Type B pancreatic cell (in vitro differentiated cells): ENCODE measurements around the gene NPNT. TPM values are rescaled to one million over a fixed set of nuclear protein-coding genes. Genes with fewer than 3 reads are reported as not detected.

Source experiments
- DNase-seq: peaks from one replicate; pipeline ENCODE4 v3.0.0; 2021; ENCODE audit warnings: mixed read lengths; ENCODE audit not compliant: unreplicated experiment; ENCODE audit errors: extremely low spot score
- H3K27ac Mint-ChIP-seq: 2 replicates; pipeline ENCODE4 v1.8.0; 2021; ENCODE audit warnings: mild to moderate bottlenecking, mixed read lengths
- H3K27me3 Mint-ChIP-seq: 2 replicates; pipeline ENCODE4 v1.8.0; 2021; ENCODE audit warnings: mixed read lengths
- H3K36me3 Mint-ChIP-seq: 2 replicates; pipeline ENCODE4 v1.8.0; 2021; ENCODE audit warnings: mixed read lengths
- H3K4me1 Mint-ChIP-seq: one replicate; pipeline ENCODE4 v1.8.0; 2021; ENCODE audit warnings: mixed read lengths; ENCODE audit not compliant: unreplicated experiment
- H3K4me3 Mint-ChIP-seq: 2 replicates; pipeline ENCODE4 v1.8.0; 2021; ENCODE audit warnings: mild to moderate bottlenecking, mixed read lengths
- H3K9me3 Mint-ChIP-seq: 2 replicates; pipeline ENCODE4 v1.8.0; 2021; ENCODE audit warnings: mixed read lengths
- total RNA-seq: library from RNA; stranded (reverse); gene quantifications from 2 replicates; pipeline ENCODE4 v1.2.1, GENCODE V29; 2021; ENCODE audit warnings: low replicate concordance
- TF ChIP-seq, protein P1 (sequence below): fragments of 200-600 bp; sonication (generic); conservative IDR thresholded peaks from 2 replicates; pipeline ENCODE4 v1.5.0; 2021; ENCODE audit warnings: antibody characterized with exemption, mild to moderate bottlenecking

The NPNT gene
- total RNA-seq, 1 donor from 2014 or later = 23.2 TPM

DNA sequence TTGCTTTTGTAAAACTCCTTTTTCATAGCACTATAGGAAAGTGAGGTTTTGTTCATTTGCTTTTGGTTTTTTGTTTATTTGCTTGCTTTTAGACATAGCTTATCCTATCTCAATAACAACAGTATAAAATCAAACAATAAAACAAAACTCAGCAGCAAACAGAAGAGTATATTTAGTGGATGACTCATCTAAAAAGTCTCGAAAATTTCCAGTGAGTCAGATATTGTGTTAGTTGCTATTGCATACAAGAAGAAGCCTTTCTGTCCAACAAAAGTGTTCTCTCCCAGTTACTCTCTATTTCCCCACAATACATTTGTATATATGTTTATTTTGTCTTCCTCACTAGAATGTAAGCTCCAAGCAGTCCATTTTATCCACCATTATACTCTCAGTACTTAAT is 36.0 kb upstream of the NPNT start:
- Mint-ChIP-seq H3K4me3 (no peak overlapping the region), H3K9me3 (peaks cover 20% of the 10 kb centered on the region), H3K4me1 (no peaks in the 10 kb centered on the region), H3K27ac (no peak overlapping the region), H3K27me3 (no peaks in the 10 kb centered on the region), H3K36me3 (peaks cover 6% of the 10 kb centered on the region)
- TF ChIP-seq, protein P1, sequence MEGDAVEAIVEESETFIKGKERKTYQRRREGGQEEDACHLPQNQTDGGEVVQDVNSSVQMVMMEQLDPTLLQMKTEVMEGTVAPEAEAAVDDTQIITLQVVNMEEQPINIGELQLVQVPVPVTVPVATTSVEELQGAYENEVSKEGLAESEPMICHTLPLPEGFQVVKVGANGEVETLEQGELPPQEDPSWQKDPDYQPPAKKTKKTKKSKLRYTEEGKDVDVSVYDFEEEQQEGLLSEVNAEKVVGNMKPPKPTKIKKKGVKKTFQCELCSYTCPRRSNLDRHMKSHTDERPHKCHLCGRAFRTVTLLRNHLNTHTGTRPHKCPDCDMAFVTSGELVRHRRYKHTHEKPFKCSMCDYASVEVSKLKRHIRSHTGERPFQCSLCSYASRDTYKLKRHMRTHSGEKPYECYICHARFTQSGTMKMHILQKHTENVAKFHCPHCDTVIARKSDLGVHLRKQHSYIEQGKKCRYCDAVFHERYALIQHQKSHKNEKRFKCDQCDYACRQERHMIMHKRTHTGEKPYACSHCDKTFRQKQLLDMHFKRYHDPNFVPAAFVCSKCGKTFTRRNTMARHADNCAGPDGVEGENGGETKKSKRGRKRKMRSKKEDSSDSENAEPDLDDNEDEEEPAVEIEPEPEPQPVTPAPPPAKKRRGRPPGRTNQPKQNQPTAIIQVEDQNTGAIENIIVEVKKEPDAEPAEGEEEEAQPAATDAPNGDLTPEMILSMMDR = no peak
- DNase-seq = no peak

DNA sequence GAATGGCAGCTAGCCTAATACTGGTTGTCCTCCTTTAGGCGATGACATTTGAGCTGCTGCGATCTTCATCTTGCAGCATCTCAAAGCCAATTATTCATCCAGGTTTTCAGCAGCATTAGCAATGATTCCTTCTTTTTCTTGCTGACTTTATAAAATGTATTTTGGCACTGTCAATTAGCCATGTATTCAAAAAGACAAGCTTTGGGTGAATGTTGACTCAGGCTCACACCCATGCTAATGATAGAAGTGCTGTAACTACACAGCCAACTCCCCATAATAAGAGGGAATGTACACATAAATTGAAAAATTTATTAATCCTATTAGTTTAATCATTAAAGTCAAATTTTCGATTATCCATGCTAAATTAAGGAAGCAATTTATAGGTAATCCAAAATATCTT is 24.3 kb upstream of the NPNT start:
- H3K4me3 Mint-ChIP-seq = no peak overlapping the region
- H3K9me3 Mint-ChIP-seq = no peaks in the 10 kb centered on the region
- TF ChIP-seq, protein P1 = no peak
- no peak overlapping the region for H3K27ac Mint-ChIP-seq
- no peaks in the 10 kb centered on the region for H3K36me3 Mint-ChIP-seq
- no peak for DNase-seq
- peaks cover 28% of the 10 kb centered on the region for H3K27me3 Mint-ChIP-seq
- H3K4me1 Mint-ChIP-seq = no peaks in the 10 kb centered on the region

DNA sequence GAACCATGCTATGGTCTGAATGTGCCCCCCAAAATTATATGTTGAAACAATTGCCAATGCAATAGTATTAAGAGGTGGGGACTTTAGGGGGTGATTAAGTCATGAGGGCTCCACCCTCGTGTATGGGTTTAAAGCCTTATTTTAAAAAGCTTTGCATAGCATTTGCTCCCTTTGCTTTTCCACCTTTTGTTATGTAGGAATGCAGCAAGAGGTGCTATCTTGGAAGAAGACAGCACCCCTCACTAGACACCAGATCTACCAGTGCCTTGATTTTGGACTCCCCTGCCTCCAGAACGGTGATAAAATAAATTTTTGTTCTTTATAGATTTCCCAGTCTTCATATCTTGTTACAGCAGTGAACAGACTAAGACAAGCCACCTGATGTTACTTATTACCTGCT is 23.3 kb upstream of the NPNT start:
- TF ChIP-seq, protein P1 = no peak
- no peaks in the 10 kb centered on the region for H3K4me1 Mint-ChIP-seq
- no peaks in the 10 kb centered on the region for H3K9me3 Mint-ChIP-seq
- H3K27me3 Mint-ChIP-seq = peaks cover 28% of the 10 kb centered on the region
- no peak overlapping the region for H3K27ac Mint-ChIP-seq
- no peak overlapping the region for H3K4me3 Mint-ChIP-seq
- no peaks in the 10 kb centered on the region for H3K36me3 Mint-ChIP-seq
- DNase-seq = no peak

DNA sequence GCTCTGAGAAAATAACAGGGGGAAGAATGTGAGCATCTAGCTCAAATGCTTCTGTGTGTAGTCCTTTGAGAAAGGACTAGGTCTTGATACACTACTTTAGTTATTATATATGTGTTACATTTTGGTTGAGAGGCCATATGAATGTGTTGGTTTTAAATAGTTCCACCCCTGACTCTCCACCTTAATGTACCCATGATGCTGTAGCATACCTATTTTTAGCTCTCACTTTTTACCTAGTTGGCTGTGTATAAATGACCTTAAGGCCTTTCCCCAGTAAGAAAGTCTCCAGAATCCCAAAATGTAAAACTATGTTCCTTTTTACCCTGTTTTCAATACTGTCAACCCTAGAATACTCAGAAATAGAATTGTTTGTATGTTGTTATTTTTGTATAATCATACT is 20.0 kb upstream of the NPNT start:
- no peak for DNase-seq
- TF ChIP-seq, protein P1 = no peak
- H3K4me3 Mint-ChIP-seq = no peak overlapping the region
- peaks cover 18% of the 10 kb centered on the region for H3K27me3 Mint-ChIP-seq
- H3K27ac Mint-ChIP-seq = no peak overlapping the region
- no peaks in the 10 kb centered on the region for H3K9me3 Mint-ChIP-seq
- no peaks in the 10 kb centered on the region for H3K36me3 Mint-ChIP-seq
- H3K4me1 Mint-ChIP-seq = no peaks in the 10 kb centered on the region

DNA sequence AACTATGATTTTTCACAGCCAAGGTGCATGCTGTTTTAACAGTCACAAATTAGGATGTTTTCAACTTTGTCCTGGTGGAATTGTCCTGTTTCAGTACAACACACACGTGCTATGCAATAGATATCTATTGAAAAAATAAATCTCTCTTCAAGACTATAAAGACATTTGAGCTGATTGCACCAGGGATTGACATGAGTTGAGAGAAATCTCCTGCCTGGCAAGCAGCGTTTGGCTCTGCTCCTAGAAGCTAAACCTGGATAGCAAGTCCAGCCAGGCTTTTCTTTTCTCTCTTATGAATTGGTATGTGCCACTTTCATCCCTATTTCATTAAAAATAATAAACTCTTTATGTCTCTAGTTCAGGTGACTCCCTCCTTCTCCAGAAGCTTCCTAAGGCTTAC is 16.6 kb upstream of the NPNT start:
- no peaks in the 10 kb centered on the region for H3K4me1 Mint-ChIP-seq
- TF ChIP-seq, protein P1 = no peak
- no peak overlapping the region for H3K4me3 Mint-ChIP-seq
- no peak overlapping the region for H3K27ac Mint-ChIP-seq
- peaks cover 19% of the 10 kb centered on the region for H3K27me3 Mint-ChIP-seq
- H3K36me3 Mint-ChIP-seq = no peaks in the 10 kb centered on the region
- no peaks in the 10 kb centered on the region for H3K9me3 Mint-ChIP-seq
- DNase-seq = no peak

DNA sequence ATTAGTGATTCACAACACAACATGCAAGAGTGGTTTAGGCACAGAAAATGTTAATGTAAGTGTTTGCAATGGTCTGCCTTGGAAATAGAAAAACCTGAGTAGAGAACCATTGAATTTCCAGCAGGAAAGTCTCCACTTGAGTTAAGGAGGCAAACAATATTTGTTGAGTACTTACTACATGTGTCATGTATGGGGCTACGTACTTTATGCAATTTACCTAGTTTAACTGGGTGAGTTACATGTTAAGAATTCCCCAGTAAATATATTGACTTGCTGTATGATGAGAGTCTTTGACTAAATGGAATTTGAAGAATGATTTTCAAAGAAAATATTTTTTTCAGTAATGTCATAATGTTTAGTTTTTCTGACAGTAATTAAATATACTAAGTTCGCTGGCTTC is 7.8 kb upstream of the NPNT start:
- Mint-ChIP-seq H3K27me3 (peaks cover 39% of the 10 kb centered on the region), H3K4me1 (no peaks in the 10 kb centered on the region), H3K4me3 (no peak overlapping the region), H3K27ac (no peak overlapping the region), H3K36me3 (no peaks in the 10 kb centered on the region), H3K9me3 (peaks cover 4% of the 10 kb centered on the region)
- TF ChIP-seq, protein P1 = no peak
- DNase-seq = no peak
